Activated naive CD8-positive, alpha-beta T cell treated with anti-CD3 and anti-CD28 coated beads, Interleukin-2, amount 50 U/mL, for 16 hours (primary cell): ENCODE results near the gene APMAP.
A peak's percentile ranks its signal among the peaks of the same experiment; 100 is the strongest.

Experiments used
- DNase-seq: peaks from one replicate; pipeline ENCODE4 v3.0.0-alpha.2; 2020; ENCODE audit warnings: low read depth, low spot score

The APMAP gene, protein sequence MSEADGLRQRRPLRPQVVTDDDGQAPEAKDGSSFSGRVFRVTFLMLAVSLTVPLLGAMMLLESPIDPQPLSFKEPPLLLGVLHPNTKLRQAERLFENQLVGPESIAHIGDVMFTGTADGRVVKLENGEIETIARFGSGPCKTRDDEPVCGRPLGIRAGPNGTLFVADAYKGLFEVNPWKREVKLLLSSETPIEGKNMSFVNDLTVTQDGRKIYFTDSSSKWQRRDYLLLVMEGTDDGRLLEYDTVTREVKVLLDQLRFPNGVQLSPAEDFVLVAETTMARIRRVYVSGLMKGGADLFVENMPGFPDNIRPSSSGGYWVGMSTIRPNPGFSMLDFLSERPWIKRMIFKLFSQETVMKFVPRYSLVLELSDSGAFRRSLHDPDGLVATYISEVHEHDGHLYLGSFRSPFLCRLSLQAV

DNA sequence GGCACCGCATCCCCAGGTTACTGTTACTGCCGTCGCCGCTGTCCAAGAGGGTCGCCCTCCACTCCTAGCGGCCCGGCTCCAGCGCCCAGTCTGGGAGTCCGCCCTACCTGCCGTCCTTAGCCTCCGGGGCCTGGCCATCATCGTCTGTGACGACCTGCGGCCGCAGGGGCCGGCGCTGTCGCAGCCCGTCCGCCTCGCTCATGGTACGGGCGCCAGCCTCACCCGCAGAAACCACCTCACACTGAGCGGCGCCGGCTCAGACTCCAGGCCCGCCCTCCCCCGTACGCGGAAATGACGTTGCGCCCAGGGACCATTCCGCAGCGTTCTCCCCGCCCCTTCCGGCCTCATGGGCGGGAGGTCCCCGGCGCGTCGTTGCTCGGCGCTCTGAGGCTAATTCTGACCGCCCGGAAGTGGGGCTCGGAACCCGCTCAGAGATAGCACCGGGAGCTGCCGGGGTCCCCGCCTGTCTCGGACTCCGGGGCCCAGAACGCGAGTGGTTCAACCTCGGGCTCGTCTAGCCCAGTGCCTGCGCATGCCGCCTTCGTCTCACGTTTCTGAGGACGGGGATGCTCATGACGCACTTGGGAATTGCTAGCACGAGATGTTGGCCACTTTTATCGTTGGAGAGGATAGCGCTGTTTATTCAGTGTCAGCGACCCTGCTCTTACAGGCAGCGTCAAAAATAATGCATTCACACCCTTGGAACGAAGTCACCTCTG is at the start of gene APMAP:
APMAP (minus strand) TSS at position 265 of the 719 bp plus-strand sequence; CDS start at position 202, 63 bp downstream.
- peak; percentile 96 for DNase-seq

DNA sequence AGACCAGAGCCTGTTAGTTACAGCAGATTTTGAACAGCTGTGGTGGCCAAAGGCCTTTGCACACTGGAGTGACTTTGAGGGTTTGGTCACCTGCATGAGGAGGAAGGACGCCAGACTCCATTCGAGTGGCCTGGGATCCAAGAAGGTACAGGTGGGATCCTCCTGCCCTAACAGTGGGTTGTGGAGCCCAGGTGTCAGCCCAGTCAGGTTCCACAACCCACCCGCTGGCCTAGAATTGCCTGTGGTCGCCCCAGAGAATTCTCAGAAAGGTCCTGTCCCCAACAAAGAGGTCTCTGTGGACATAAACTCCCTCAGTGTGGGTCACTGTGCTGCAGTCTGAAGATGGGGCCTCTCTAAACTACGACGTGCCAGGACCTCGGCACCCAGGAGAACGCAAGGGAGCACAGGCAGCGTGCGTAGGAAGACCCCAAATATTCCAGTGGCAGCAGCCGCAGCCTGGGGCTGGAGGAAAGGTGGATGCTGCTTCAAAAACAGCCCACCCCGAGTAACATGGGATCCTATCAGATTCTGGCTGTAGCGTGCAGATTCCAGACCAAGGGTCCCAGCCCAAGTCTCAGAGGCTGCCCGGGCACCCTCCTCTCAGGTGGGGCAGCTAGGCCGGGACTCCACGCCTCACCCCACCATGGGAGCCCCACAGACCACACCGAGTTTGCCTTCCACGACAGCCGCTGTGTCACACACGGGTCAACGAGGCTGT is 49.4 kb upstream of the APMAP start:
- no peak for DNase-seq

DNA sequence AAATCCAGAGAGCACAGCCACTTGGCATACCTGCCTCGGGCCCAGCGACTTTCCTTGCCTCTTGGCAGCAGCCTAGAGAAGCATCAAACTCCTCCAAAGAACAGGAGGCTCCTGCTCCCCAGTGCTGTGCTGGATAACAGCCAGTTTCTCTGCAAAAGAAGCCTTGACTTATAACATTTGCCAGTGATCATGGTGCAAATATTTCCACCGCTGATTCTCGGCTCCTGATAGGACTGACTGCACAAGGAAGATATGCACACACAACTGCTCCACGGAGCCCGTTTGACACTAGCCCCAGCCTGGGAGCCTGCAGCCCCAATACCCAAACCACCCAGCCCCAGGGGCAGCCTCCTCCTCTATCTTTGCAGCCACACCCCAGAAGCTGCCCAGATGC is 47.9 kb upstream of the APMAP start:
- DNase-seq, result no peak

DNA sequence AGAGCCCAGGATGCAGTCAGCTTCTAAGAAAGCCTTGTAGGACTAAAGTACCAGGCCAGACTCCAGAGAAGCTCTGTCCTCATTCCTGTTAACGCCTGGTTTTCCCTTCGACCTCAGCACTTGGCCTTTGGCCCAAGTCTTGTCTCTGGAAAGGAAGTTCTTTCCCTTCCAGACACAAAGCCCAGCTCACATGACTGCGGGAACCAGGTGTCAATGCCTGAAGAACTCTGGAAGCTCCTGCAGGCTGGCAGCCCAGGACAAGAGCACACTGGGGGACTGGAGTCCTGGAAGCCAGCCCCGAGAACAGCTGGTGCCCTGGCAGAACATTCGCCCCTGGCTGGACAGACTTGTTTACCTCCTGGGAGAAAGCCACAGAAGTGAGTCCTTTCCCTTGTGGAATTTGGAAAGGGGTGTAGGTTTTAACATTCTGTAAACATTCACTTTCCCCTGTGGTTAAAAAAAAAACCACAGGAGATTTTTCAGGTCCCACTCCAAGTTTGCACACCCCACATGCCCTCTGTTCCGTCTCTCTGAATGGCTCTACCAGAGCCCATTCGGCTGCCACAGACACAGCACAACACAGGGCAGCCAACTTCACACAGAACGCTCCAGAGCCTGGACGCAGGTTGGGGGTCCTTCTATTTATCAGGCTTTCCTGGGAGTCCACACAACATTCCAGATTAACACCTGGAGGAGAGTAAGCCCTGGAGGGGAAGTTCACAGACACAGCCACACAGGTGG is 47.3 kb upstream of the APMAP start:
- no peak for DNase-seq

DNA sequence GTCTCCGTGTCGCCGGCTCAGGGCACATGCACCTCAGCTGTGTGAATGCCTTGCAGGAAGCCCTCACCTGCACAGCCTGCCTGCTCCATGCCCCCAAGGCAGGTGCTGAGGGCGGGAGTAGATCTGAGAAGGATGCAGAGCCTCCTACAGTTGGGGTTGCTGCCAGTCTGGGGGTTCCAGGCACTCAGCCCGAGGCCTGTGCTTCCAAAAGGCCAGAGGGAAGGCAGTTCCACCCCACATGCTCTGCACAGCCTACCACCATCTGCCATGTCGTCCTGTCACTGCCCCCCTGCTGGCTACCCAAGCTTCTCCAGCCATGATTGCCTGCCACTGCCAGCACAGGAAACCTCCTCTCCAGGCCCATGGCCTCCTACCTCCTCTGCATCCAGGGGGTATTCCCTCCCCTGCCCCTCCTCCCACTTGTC is 46.1 kb upstream of the APMAP start:
- no peak for DNase-seq

DNA sequence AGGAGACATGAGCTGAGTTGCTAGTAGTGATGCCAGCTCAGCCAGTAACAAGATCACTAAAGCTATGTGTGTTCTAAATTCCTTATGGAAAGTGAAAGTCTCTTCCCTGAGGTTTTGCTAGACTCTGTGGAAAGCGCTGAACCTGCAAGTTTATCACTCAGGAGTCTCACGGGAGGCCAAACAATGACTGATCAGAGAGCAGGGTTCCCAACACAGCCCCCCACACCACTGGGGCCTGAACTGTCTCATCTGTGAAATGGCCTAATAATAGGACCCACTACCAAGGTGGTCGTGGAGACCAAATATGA is 45.5 kb upstream of the APMAP start:
- no peak for DNase-seq

DNA sequence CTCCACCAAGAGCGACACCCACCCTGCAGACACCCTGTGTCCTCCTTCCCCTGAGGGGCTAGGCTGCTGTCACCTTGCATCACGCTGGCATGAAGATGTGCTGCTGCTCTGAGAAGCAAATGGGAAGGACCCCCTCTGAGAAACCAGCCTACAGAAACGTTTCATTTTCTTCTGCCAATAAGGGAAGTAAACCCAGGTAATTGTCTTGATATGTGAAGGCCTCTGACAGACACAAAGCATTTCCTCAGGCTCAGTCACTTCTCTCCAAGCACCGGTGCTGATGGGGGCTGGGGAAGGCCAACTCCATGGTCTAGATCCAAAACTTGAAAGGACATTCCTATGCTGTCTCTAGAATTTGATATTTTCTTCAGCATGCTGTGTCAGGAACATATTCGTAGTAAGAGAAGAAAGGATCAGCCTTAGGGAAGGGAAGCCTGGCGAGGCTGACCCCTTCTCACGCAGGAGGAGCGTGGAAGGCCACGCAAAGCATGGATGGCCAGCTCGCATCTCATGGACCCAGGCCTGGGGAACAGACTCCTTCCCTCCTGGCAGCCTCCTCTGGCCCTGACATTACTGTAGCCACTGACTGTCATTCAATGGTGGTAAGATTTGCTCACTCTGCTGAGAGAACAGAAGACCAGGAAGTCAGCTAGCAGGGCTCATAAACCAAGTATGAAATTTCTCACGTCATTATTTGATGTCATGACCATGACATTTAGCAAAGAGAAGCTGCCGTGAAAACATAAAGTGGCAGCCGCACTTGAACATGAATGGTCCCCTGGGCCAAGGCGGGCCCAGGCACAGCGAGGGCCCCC is 44.9 kb upstream of the APMAP start:
- DNase-seq, result no peak

DNA sequence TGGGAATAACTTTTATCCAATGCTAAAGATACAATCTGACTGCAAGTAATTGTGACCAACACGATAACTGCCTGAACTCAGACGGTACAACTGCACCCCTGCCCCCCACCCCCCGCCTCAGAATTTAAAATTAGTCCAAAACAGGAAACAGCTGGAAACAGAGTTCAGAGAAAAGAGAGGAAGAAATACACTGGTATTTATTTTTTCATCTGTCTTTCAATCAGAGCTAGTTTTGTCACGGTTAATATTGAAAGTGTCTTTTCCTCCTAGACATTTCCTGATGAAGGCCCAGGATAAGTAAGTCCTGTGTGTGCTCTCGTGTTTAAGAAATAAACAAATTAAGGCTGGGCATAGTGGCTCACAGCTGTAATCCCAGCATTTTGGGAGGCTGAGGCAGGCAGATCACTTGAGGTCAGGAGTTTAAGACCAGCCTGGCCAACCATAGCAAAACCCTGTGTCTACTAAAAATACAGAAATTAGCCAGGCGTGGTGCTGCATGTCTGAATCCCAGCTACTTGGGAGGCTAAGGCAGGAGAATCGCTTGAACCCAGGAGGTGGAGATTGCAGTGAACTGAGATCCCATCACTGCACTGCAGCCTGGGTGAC is 43.9 kb upstream of the APMAP start:
- no peak for DNase-seq

DNA sequence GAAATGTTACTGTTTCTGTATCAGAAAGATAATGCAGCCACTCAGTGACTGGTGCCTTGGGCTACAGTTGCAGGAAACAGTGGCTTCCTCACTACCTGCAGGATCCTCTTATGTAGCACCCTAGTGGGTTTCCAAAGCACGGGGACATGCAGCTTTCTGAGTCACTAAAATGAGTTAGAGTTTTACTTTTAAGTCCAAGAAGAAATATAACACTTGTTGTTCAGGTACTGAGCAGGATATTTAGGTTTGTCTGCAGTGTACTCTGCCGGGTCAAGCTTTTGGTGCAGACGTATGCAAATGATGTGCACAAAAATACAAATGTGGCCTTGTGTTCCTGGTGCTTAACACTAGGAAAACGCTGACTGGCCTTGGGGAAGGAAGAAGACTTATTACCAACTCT is 43.4 kb upstream of the APMAP start:
- no peak for DNase-seq

DNA sequence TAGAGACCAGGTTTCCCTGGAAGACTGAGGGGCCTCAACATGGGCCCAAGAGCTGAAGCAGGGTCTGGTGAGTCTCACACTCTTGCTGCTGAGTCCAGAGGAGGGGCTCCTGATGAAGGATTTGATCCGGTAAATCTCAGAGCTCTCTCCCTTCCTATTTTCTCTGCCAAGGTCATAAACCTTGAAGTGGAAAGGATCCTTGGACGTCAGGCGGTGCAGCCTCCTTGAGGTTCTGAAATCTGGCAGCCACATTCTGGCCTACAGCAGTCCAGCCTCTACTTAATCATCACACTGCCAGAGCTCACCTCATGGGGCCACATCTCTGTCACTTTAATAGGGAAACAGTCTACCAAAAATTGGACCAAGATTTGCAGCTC is 41.4 kb upstream of the APMAP start:
- no peak for DNase-seq

DNA sequence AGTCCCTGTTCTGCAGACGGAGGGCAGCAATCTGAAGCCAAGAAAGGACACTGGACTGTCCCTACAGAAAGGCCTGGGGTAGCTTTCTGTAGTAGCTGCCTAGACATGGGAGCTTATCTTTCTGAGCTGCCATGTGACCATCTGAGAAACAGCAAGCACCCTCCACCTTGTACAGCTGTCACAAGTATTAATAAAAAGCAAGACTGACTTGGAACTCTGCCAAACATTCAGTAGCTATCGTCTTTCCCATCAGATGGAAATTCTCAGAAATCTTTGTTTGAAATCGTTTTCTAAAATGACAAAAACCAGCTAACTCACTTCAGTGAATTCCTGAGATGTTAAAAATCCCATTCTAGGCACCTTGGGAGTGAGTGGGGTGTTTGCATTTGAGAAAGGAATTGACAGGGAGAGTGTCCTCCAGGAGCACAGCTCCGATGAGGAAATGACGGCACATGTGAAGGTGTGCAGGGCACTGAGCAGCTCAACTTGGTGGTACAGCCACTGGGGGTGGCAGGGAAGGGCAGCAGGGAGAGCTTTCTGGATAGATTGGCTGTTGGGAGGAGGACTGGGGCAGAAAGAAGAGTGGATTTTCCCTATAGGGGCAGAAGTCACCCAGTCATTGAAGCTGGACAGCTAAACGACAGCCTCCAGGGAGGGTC is 40.8 kb upstream of the APMAP start:
- no peak for DNase-seq

DNA sequence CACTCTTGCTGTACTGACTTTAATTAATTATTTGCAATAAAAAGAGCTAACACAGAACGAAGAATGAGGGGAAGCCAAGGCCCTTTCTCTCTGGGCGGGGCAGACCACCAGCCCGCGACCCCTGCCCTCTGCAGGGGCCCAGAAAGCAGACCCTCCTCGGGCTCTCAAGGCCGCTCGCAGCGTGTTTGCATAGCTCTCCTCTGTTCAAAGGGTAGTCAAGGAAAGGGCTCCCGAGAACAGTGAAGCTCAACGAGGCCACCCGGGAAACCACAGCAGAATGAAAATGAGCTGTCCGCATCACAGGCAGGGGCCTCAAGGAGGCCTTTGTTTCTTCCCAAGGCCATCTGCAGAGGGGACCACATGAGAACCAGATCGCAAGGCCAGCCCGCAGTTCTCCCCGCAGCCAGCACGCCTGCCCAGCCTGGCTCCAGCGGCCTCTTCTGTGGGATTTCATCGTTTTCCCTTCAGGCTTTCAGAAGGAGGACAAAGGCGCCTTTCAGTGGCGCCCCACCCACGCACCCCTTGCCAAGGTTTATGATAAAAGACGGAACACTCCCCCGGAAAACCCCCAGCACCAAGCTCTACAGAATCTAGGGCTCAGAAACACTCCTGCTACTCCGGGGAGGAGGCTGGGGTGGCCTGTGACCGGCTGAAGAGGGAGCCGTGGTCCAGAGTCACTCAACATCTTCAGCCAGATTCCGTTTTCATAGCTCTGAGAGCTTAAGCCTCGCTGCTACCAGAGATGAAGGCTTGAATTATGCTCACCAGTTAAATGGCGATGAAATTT is 40.1 kb upstream of the APMAP start:
- DNase-seq, result no peak

DNA sequence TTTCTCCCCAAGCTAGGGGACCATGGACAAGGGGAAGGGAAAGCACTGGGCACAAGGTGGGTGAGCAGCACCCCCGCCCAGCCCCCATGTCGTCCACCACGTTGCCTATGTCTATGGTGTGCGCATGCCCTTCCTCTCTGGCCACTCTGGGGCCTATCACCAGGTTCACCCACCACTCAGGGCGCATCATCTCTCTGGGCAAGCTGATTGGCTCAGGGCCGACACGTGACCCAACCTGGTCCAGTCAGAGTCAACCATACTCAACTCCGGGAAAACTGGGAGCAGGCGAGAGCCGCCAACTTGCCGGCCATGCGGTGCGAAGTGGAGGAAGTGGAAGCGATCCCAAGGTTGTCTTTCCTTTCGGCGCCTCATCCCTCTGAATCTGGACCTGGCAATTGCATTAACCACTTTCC is 39.5 kb upstream of the APMAP start:
- no peak for DNase-seq

DNA sequence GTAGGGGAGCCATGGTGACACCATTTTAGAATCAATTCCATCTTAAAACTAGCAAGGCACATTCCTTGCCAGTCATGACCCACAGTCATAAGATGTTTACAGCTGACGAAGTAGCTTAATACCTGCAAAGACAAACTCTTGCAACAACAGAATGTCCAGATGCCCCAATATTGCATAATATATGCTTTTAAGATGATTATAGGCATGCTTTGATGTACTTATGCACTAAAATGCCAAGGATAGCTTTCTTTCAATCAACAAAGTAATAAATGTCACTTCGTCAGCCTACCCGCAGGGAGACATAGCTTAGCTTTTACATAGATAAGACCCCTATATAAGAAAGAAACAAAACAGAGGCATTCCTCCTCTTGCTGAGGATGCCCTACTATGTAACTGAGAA is 38.7 kb upstream of the APMAP start:
- DNase-seq, result no peak

DNA sequence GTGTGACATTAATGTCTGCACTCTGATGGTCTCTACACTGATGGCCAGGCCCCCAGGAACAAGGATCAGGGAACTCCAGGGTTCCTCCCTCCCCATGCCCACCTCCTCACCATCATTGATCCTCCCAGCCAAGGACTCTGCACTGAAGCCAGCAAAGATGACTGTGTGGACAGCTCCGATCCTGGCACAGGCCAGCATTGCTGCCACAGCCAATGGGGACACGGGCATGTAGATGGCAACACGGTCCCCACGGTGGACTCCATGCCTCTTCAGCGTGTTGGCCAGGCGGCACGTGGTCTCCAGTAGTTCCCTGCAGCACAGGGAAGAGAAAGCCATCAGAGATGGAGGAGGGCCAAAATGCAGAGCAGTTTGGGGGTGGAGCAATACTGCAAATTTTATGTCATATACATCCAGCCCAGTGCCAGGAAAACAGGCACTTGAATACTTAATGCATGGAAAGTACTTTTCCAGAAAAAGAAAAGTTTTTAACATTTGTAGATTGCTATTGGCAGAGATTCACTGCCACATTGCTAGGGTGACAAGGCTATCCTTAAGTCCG is 38.2 kb upstream of the APMAP start:
- DNase-seq, result no peak

DNA sequence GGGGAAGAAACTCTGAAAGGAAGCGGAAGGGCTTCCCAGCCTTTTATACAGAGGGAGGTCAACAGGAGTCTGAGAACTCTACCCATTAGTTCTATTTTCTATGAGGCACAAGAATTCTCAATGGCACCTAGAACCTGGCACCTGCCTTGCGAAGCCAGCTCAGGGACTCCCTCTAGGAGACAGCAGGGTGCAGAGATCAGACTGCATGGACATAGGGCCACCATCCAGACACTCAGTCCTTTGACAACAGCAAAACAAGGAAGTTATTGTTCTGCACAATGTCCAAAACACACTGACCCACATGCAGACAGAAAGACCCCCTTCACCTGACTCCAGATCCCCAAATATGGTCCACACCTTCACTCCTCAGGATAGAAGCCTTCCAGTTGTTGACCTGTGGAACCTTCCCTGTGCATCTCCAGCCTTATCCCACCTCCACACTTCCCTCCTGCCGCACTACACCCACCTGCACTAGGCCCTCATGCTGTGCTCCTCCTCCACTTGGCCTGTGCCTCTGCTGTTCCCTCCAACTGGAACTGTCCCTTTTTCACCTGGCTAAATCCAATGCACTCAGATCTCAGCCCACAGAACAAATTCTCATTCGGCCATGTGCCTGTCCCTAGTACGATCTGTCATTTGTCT is 37.6 kb upstream of the APMAP start:
- DNase-seq, result no peak

DNA sequence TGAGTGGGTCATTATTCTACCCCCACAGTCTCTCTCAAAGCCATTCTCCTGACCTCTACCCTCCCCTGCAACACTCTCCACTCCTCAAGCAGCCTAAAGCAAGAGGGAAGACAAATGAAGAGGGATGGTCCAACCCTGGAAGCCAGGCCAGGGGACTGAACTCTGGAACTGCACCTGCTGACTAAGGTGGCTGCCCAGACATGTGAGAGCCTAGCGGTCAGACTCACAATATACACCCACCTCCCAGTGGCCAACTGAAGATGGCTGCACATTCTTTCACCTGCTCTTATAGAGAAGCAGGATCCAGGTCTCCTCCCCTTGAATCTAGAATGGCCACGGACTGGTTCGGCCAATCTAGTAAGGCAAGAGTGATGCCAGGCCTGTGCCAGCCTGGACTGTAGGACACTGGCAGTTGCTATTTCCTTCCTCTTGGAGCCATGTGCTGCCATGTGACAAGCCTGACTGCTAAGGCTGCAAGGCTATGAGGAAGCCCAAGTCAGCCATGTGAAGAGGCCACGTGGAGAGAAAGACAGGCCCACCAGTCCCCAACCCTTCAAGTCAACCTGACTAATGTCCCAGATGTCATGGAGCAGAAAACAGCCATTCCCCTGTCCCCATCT is 33.5 kb upstream of the APMAP start:
- no peak for DNase-seq
